GM19324 (cell line): Measurements from ENCODE around the gene CACNA1H.

Experiments used
- ATAC-seq: cut with Tn5 transposase; IDR thresholded peaks from one replicate; pipeline ENCODE4 v1.9.1; 2021; ENCODE audit warnings: mild to moderate bottlenecking, moderate library complexity; ENCODE audit not compliant: unreplicated experiment, low FRiP score

CACNA1H gene

DNA sequence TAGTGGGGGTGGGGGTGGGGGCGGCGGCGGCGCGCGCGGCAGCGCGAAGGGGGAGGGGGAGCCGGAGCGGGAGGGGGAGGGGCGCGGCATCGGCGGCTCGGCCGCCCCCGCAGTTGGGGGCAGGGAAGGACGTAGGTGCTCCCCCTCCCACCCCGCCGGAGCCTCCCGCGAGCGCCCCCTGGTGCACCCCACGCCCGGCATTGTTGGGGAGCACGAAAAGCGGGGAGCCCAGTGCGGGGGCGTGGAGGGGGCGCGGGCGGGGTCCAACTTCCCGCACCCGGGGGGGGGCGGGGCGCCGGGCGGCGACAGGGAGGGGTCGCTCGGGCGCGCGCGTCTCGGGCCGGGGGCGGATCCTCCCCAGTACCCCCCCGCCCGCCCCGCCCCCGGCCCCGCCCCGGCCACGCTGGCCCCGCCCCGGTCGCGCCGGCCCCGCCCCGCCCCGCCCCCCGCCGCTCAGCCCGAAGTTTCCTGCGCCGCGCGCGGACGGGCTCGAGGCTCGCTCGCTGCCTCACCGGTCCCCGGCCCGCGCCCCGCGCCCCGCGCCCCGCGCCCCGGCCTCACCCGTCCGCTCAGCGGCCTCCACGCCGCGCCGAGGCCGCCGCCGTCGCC, at the start of gene CACNA1H:
Gene CACNA1H, plus strand, starts transcription at position 456 of the 609 bp plus-strand sequence. CDS start 632 bp downstream, outside the sequence.
- no peak for ATAC-seq

DNA sequence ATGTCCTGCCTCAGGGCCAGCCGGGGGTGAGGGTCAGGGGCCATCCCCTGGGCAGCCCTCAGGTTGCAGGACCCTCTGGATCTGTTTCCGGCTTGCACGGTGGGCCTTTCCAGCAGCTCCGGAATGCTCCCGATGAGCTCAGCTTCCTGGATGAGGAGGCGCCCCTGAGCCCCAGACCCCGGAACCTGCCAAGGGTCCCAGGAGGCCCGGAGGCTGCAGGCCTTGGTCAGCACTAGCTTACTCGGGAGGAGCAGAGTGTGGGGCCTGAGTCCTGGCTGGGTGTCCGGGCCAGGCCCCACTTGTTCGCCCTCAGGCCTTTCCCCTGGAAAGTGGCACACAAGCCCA, 49.3 kb upstream of the CACNA1H start:
- ATAC-seq: no peak

DNA sequence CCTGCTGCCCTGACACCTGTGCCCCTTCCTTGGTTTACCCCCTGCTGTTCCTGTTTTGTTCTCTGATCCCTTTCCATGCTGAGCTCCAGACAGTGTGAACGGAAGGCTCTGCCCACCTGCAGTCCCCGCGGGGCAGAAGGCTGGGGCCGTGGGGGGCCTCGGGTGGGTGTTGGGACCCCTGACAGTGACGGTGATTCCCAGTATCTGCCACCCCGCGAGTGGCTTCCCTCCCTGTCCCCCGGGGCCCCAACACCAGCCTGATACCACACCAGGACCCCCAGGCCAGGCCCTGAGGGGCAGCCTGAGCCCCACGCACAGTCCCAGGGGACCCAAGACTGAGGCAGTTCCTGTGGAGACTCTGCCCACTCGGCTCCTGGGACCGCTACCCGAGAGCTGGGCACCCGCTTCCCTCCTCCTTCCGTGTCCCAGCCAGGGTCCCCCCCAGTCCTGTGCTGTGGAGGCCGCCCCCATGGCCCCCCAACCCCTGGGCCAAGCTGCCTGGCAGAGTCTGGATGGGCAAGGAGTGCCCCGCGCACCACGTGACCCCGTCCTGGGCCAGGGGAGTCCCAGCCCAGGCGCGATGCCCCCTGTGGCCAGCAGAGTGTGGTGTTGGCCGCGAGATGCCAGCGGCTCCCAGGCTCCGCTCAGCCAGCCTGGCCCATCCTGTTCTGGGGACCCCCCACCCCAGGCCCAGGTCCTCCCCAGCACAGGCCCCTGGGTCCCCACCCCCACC, 46.9 kb upstream of the CACNA1H start:
- ATAC-seq: no peak

DNA sequence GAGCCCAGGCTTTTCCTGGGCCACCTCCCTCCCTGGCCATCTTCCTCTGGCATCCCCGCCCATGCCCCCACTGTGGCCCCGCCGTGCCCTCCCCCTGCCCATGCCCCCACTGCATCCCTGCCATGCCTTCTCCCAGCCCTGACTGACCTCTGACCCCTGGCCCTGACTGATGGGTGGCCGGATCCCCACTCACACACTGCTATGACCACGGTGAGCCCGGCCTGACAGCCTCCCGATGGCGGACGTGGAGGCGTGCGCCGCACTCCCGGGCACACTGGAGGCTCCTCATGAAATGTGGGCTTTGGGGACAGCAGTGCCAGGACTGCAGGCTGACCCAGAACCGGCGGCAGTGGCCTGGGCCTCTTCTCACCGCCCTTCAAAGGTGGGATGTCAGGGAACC, 46.2 kb upstream of the CACNA1H start:
- ATAC-seq: no peak

DNA sequence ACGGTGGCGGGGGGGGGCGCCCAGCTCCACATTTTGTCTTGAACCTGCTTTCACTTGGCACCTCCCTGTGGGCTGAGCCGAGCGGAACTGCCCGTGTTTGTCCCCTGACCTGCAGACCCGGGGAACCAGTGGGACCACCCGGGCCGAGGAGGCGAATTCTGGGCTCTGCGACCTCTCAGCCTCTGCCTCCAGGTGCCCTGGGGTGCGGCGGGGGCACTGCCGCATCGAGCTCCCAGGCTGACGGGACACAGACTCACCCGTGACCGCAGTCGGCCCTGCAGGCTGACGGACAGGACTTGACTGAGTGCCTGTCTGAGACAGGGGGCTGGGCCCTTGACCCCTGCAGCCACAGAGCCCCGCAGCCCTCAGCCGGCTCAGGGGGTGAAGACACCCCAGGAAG, 45.8 kb upstream of the CACNA1H start:
- no peak for ATAC-seq

DNA sequence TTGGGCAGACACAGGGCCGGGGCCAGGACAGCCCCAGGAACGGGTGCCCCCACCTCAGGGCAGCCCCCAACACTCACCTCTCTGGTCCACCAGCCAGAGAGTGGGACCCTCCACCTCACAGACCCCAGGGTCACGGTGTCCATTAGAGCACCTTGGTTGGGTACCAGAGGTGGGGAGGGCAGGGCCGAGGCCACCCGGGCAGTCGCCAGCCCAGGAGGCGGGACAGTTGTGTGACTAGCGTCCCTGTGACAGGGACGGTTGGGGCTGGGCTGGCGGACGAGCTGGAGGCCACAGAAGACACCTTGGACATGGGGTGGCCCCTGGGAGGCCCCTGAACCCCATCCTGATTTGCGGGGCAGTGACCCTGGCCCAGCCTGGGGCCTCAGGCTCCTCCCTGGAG, 45.2 kb upstream of the CACNA1H start:
- ATAC-seq: no peak

DNA sequence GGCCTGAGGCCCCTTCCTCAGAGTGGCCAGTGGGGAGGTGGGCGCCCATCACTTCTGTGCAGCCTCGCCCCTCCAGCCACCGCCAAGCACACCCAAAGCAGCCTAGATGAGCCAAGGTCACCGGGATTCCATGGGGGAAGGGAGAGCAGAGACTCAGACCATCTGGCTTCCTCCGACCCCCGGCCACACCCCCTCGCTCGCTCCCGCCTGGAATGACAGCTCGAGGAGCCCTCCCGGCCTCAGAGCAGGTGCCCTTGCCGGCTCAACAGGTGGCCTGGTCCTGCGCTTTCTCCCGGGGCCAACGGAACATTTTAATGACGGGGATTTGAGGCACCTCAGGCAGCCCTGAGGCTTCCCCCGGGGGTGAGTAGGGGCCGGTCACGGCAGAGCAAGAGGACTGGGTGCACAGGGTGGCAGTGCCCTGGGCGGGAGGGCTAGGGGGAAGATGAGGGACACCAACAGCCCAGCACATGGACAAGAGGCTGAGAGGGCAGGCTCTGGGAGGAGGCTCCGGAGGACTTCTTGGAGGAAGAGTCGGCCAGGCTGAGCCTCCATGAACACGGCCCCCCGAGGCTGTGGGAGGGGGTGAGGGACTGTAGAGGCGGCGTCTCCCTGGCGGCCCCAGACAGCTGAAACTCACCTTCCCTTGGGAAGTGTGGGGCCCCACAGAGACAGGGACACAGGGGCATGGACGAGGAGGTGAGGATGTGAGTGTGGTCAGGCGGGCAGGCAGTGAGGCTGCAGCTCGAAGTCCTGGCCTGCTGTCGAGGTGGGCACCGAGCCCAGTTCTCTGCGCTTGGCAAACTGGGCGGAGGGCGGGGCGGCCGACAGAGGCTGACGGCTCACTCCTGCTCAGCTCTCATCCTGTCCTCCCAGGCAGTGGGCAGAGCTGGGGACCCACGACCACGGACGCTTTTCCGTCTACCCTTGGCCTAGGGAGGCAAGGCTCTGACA, 44.3 kb upstream of the CACNA1H start:
- no peak for ATAC-seq

DNA sequence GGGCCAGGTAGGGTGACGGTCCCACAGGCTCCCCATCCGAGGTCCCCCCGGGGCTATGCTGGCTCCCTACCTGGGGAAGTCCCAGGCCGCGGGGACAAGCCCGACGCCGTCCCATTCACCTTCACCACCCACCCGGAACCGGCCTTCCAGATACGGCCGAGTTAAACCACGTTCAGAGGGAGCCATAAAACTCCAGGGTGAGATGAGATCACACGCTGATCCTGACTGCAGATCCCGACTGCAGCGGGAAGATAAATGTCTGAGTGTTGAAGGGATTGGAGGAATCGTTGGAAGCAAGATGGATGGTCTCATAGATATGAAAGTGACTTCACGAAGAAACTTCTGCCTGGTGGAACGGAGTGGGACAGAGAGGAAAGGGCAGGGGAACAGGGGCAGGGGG, 43.3 kb upstream of the CACNA1H start:
- ATAC-seq: no peak

DNA sequence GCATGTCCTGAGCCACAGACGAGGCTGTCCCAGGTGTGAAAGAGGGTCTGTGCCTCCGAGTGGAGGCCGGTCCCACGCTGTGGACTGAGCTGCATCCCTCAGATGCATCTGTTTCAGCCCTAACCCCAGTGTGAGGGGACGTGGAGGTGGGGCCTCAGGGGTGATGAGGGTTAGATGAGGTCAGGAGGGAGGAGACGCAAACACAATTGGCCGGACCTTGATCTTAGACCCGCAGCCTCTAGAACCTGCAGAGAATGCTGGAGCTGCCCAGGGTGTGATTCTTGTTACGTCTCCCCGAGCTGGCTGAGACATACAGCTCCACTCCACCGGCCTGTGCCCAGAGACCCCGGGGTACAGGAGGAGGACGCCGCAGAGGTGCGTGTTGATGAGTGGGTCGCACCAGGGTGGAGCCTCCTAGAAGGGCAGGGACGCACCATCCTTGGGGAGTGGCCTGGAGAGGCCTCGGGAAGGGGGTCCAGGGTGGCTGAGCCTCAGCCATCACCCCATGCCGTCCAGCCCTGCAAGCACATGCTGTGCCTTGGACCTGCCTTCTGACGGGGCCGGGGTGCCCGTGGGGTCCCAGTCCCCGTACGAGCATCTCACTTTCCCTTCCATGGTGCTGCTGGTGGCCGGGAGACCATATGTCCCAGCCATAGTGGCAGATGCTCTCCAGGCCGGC, 40.3 kb upstream of the CACNA1H start:
- ATAC-seq: no peak

DNA sequence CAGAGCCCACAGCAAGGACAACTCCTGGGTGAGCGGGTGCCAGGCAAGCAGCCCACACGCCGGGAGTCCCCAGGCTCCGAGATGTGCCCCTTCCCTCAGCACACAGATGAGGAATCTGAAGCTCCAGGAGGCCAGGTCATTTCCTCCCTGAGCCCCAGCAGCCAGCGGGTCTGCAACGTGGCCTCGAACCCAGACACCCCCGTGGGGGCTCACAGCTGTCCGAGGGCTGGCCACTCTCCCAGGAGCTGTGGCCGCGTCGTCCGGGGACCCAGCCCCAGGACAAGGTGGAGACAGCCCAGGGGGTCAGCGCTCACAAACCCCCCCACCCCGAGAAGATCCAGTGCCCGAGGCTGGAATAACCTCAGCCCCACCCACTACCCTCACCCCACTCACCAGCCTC, 39.4 kb upstream of the CACNA1H start:
- ATAC-seq: no peak

DNA sequence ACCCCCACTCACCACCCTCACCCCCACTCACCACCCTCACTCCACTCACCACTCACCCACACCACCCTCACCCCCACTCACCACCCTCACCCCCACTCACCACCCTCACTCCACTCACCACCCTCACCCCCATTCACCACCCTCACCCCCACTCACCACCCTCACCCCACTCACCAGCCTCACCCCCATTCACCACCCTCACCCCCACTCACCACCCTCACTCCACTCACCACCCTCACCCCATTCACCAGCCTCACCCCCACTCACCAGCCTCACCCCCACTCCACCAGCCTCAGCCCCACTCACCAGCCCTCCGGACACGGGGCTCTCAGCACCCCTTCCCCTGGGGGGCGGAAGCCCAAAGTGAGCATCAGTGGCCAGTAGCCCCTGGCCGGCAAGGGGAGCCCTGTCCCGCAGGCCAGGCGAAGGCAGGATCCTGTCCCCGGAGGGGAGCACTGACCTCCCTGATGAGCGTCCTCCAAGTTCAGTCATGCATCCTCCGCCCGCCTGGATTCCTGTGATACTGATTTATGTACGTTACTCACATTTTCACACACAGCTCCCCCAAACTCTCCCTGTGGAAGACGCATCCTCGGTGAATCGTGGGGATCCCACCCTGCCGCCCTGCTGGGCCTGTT, 38.9 kb upstream of the CACNA1H start:
- ATAC-seq: no peak

DNA sequence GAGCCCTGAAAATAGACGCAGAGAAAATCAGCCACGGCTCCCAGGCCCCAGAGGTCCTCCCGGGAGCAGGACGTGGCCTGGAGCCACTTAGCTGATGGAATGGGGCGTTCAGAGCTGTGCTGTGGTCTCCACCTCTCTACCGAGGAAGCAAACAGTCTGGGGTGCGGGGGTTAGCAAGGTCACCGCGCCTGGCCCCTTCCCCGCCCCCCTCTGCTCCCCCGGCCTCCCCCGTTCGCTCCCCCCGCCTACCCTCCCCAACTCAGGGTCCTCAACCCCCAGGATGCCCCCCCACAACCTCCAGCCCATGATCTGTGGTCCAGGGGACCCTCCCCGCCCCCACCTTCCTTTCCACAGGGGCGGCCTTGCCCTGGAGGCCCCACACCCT, 36.2 kb upstream of the CACNA1H start:
- no peak for ATAC-seq

DNA sequence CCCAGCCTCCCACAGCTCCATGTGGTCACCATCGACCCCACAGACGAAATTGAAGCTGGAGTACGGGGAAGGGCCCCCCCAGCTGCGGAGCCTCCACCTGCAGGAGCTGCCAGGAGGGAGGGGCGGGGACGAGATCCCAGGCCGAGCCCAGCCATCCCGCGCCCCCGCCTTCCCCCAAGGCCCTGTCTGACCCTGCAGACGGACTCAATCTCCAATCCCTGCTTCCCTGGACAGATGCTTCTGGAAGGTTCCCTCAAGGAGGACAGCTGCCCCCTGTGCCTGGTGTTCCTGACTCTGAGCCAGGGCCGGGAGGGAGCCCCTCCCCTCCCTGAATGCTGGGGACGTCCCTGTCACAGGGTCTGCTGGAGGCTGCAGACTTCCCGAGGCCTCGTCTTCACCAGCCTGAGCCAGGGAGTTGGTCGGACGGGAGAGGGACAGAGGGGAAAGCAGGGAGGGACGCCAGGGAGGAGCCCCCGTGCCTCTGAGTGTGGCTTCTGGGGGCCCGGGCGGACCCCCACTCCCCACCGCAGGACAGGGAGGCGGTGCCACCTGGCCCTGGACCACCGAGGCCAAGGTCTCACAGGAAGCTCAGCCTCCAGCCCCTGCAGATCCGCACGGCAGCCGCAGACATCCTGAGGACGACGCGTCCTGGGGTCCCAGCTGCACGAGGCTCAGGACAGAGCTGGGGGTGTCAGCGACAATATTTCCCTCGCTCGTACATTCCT, 35.6 kb upstream of the CACNA1H start:
- no peak for ATAC-seq

DNA sequence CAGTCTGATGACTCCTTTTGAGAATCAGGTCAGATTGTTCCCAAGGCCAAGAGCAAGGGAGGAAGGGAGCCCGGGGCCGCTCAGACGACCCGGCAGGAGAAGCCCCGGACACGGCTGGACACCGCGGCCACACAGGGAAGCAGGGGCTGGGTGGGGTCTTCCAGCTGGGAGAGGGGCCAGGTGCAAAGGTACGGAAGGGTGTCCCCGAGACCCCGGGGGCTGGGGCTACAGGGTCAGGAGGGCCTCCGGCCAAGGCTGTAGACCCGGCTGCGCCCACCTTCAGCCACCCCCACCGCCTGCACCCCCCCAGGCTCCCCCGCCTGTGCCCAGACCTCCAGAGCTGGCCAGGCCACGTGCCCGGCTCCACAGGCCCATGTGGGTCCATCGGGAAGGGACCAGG, 35.0 kb upstream of the CACNA1H start:
- ATAC-seq: no peak

DNA sequence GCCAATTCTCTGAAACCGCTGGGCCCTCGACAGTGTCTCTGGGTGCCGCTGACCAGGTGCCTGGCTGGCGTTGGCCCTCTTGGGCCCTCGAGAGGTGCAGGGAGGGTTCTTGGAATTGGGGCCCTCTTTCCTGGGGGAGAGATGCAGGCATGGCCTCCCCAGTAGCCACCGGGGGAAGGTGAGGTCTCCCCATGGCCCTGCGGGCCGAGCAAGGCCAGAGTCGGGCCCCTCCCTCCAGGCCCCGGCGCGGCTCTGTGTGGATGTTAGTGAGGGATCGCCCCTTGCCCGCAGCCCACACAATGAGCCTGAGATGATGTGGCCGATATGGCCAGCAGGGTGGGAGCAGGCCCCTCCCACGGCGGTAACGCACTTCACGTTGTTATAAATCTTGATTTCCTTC, 33.8 kb upstream of the CACNA1H start:
- no peak for ATAC-seq

DNA sequence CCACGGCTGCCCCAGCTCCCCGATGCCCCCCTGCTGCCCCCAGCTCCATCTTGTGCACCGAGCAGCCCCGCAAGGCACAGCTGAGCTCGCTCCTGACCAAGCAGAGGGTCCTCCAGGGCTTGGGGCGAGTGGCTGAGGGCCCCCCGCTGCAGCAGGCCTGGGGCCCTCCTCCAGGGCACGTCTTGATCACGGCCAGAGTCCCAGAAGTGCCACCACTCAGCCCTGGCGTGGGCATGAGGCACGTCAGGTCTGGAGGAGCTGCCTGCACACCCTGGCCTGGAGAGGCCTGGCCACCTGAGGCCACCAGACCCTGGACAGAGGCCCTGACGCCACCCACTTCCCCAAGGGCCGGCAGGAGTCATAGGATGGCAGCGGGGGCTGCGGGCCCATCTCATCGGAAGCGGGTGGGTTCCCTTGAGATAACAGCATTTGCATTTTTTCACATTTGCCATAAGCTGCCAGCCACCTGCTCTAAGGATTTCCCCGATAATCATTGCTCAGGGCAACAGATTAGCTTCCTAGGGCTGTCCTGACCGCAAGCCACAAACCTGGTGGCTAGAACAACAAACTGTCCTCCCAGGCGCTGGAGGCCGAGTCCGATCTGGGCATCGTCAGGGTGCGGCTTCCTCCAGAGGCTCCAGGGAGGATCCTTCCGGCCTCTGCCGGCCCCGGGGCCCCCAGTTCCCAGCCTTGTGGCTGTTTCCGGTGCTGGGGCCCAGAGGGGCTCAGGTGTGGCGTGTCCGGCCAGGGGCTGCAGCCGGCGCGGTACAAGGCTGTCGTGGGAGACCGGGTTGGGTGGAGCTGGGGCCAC, 32.9 kb upstream of the CACNA1H start:
- no peak for ATAC-seq

DNA sequence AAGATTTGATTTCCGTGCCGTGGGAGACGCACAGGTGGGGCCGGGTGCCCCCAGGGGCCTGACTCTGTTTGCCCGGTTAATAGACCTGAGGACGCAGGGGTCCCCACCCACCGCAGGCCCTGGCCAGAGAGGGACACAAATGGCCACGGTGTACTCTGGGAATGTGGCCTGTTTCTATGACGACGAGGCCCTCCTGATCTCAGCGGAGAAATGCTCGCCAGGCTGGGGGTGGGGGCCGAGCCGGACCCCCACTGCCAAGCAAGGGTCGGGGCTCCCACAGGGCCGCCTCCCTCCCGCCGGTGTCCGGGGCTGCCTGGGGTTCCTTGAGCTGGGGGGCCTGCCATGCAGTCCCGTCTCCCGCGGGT, 32.3 kb upstream of the CACNA1H start:
- ATAC-seq: no peak

DNA sequence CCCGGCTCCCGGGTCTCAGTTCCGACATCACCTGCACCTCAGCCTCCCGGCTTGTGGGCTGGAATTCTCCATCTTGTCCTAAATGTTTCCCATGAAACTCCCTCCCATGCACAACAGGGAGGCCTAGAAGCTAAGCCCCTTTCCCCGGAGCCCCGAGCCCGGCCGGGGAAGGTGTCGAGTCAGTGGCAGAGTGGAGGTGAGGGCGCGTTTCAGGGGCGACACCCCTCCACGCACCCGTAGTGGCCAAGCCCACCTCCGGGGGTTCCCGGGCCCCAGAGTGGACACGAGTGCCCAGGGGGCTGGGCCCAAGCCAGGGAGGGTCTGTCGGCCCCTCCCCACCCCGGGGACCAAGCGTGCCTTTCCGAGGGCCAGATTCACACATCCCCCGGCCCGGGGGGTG, 31.9 kb upstream of the CACNA1H start:
- no peak for ATAC-seq
